ENCODE measurements around the gene S100A3.

The S100A3 gene

GRCh38 chr1:153513023-153513422, 36.0 kb downstream of the S100A3 start:
- H3K4me1 ChIP-seq (ENCODE audit: control insufficient read depth, low read depth, low read length), result no peaks in the 10 kb centered on the region
- H3K4me3 ChIP-seq (ENCODE audit: low read length), result no peak overlapping the region
- peaks cover 6% of the 10 kb centered on the region for H3K27me3 ChIP-seq (ENCODE audit: control insufficient read depth, insufficient read depth, low read length)
- no peaks in the 10 kb centered on the region for H3K36me3 ChIP-seq (ENCODE audit: control insufficient read depth, low read depth, low read length)
- H3K9me3 ChIP-seq (ENCODE audit: control insufficient read depth, low read depth, low read length), result no peaks in the 10 kb centered on the region
- no peak overlapping the region for H3K27ac ChIP-seq (ENCODE audit: low read length)
- no peak overlapping the region for H3K9ac ChIP-seq (ENCODE audit: low read length)

- Histone ChIP-seq H3K9me3 (ENCODE audit: control insufficient read depth, low read depth, low read length) (no peaks in the 10 kb centered on the region), H3K4me1 (ENCODE audit: control insufficient read depth, low read depth, low read length) (no peaks in the 10 kb centered on the region), H3K27me3 (ENCODE audit: control insufficient read depth, insufficient read depth, low read length) (peaks cover 6% of the 10 kb centered on the region), H3K9ac (ENCODE audit: low read length) (no peak overlapping the region), H3K36me3 (ENCODE audit: control insufficient read depth, low read depth, low read length) (no peaks in the 10 kb centered on the region), H3K4me3 (ENCODE audit: low read length) (no peak overlapping the region), H3K27ac (ENCODE audit: low read length) (no peak overlapping the region)
These were observed 38.1 kb downstream of the S100A3 start for GRCh38 chr1:153510984-153511410.

GRCh38 chr1:153509729-153510354, 39.2 kb downstream of the S100A3 start:
- H3K36me3 ChIP-seq (ENCODE audit: control insufficient read depth, low read depth, low read length), result no peaks in the 10 kb centered on the region
- no peak overlapping the region for H3K9ac ChIP-seq (ENCODE audit: low read length)
- no peaks in the 10 kb centered on the region for H3K9me3 ChIP-seq (ENCODE audit: control insufficient read depth, low read depth, low read length)
- peaks cover 6% of the 10 kb centered on the region for H3K27me3 ChIP-seq (ENCODE audit: control insufficient read depth, insufficient read depth, low read length)
- H3K4me1 ChIP-seq (ENCODE audit: control insufficient read depth, low read depth, low read length), result no peaks in the 10 kb centered on the region
- no peak overlapping the region for H3K27ac ChIP-seq (ENCODE audit: low read length)
- H3K4me3 ChIP-seq (ENCODE audit: low read length), result no peak overlapping the region

GRCh38 chr1:153509036-153509435, 40.0 kb downstream of the S100A3 start:
- Histone ChIP-seq H3K4me1 (ENCODE audit: control insufficient read depth, low read depth, low read length) (no peaks in the 10 kb centered on the region), H3K27me3 (ENCODE audit: control insufficient read depth, insufficient read depth, low read length) (peaks cover 6% of the 10 kb centered on the region), H3K9me3 (ENCODE audit: control insufficient read depth, low read depth, low read length) (no peaks in the 10 kb centered on the region), H3K36me3 (ENCODE audit: control insufficient read depth, low read depth, low read length) (no peaks in the 10 kb centered on the region), H3K27ac (ENCODE audit: low read length) (no peak overlapping the region), H3K4me3 (ENCODE audit: low read length) (no peak overlapping the region), H3K9ac (ENCODE audit: low read length) (no peak overlapping the region)

- H3K9me3 ChIP-seq (ENCODE audit: control insufficient read depth, low read depth, low read length), result no peaks in the 10 kb centered on the region
- H3K27ac ChIP-seq (ENCODE audit: low read length), result no peak overlapping the region
- H3K9ac ChIP-seq (ENCODE audit: low read length), result no peak overlapping the region
- no peaks in the 10 kb centered on the region for H3K4me1 ChIP-seq (ENCODE audit: control insufficient read depth, low read depth, low read length)
- no peaks in the 10 kb centered on the region for H3K36me3 ChIP-seq (ENCODE audit: control insufficient read depth, low read depth, low read length)
- H3K27me3 ChIP-seq (ENCODE audit: control insufficient read depth, insufficient read depth, low read length), result peaks cover 6% of the 10 kb centered on the region
- H3K4me3 ChIP-seq (ENCODE audit: low read length), result no peak overlapping the region
These were observed 41.0 kb downstream of the S100A3 start for GRCh38 chr1:153507926-153508583.

- no peaks in the 10 kb centered on the region for H3K4me1 ChIP-seq (ENCODE audit: control insufficient read depth, low read depth, low read length)
- H3K36me3 ChIP-seq (ENCODE audit: control insufficient read depth, low read depth, low read length), result no peaks in the 10 kb centered on the region
- H3K9me3 ChIP-seq (ENCODE audit: control insufficient read depth, low read depth, low read length), result no peaks in the 10 kb centered on the region
- no peak overlapping the region for H3K9ac ChIP-seq (ENCODE audit: low read length)
- no peak overlapping the region for H3K4me3 ChIP-seq (ENCODE audit: low read length)
- no peak overlapping the region for H3K27ac ChIP-seq (ENCODE audit: low read length)
- H3K27me3 ChIP-seq (ENCODE audit: control insufficient read depth, insufficient read depth, low read length), result peaks cover 6% of the 10 kb centered on the region
These were observed 42.1 kb downstream of the S100A3 start for GRCh38 chr1:153506831-153507413.

GRCh38 chr1:153506386-153506785, 42.7 kb downstream of the S100A3 start:
- Histone ChIP-seq H3K4me1 (ENCODE audit: control insufficient read depth, low read depth, low read length) (no peaks in the 10 kb centered on the region), H3K9me3 (ENCODE audit: control insufficient read depth, low read depth, low read length) (no peaks in the 10 kb centered on the region), H3K36me3 (ENCODE audit: control insufficient read depth, low read depth, low read length) (no peaks in the 10 kb centered on the region), H3K27me3 (ENCODE audit: control insufficient read depth, insufficient read depth, low read length) (peaks cover 4% of the 10 kb centered on the region), H3K27ac (ENCODE audit: low read length) (no peak overlapping the region), H3K9ac (ENCODE audit: low read length) (no peak overlapping the region), H3K4me3 (ENCODE audit: low read length) (no peak overlapping the region)

- Histone ChIP-seq H3K27me3 (ENCODE audit: control insufficient read depth, insufficient read depth, low read length) (no peaks in the 10 kb centered on the region), H3K4me3 (ENCODE audit: low read length) (no peak overlapping the region), H3K4me1 (ENCODE audit: control insufficient read depth, low read depth, low read length) (no peaks in the 10 kb centered on the region), H3K27ac (ENCODE audit: low read length) (no peak overlapping the region), H3K9me3 (ENCODE audit: control insufficient read depth, low read depth, low read length) (no peaks in the 10 kb centered on the region), H3K9ac (ENCODE audit: low read length) (no peak overlapping the region), H3K36me3 (ENCODE audit: control insufficient read depth, low read depth, low read length) (no peaks in the 10 kb centered on the region)
These were observed 43.5 kb downstream of the S100A3 start for GRCh38 chr1:153505576-153505975.

GRCh38 chr1:153503766-153504165, 45.3 kb downstream of the S100A3 start:
- no peaks in the 10 kb centered on the region for H3K9me3 ChIP-seq (ENCODE audit: control insufficient read depth, low read depth, low read length)
- H3K27ac ChIP-seq (ENCODE audit: low read length), result no peak overlapping the region
- H3K4me3 ChIP-seq (ENCODE audit: low read length), result no peak overlapping the region
- H3K9ac ChIP-seq (ENCODE audit: low read length), result no peak overlapping the region
- H3K27me3 ChIP-seq (ENCODE audit: control insufficient read depth, insufficient read depth, low read length), result no peaks in the 10 kb centered on the region
- no peaks in the 10 kb centered on the region for H3K36me3 ChIP-seq (ENCODE audit: control insufficient read depth, low read depth, low read length)
- no peaks in the 10 kb centered on the region for H3K4me1 ChIP-seq (ENCODE audit: control insufficient read depth, low read depth, low read length)

GRCh38 chr1:153498746-153499145, 50.3 kb downstream of the S100A3 start:
- Histone ChIP-seq H3K4me3 (ENCODE audit: low read length) (no peak overlapping the region), H3K9me3 (ENCODE audit: control insufficient read depth, low read depth, low read length) (no peaks in the 10 kb centered on the region), H3K27ac (ENCODE audit: low read length) (no peak overlapping the region), H3K4me1 (ENCODE audit: control insufficient read depth, low read depth, low read length) (no peaks in the 10 kb centered on the region), H3K36me3 (ENCODE audit: control insufficient read depth, low read depth, low read length) (no peaks in the 10 kb centered on the region), H3K27me3 (ENCODE audit: control insufficient read depth, insufficient read depth, low read length) (no peaks in the 10 kb centered on the region), H3K9ac (ENCODE audit: low read length) (no peak overlapping the region)
